Mammary epithelial cell (primary cell): ENCODE data around the gene MARK2.

Source experiments
- EZH2 ChIP-seq: IDR thresholded peaks from 2 replicates; pipeline ENCODE4 v1.6.1; 2012; ENCODE audit warnings: low read length, inconsistent platforms, borderline replicate concordance
- TF ChIP-seq, protein P1 (sequence below), 2 donors: IDR thresholded peaks in 1 of 2; conservative IDR thresholded peaks in 1 of 2; 2 replicates each; pipeline ENCODE4 v1.5.1; 2011 to 2012; ENCODE audit warnings: inconsistent platforms in 2 of 2, low read length in 2 of 2, mild to moderate bottlenecking in 2 of 2, control low read depth in 1 of 2, low read depth in 1 of 2; ENCODE audit not compliant: insufficient read depth in 1 of 2; ENCODE audit errors: extremely low read depth in 1 of 2

DNA sequence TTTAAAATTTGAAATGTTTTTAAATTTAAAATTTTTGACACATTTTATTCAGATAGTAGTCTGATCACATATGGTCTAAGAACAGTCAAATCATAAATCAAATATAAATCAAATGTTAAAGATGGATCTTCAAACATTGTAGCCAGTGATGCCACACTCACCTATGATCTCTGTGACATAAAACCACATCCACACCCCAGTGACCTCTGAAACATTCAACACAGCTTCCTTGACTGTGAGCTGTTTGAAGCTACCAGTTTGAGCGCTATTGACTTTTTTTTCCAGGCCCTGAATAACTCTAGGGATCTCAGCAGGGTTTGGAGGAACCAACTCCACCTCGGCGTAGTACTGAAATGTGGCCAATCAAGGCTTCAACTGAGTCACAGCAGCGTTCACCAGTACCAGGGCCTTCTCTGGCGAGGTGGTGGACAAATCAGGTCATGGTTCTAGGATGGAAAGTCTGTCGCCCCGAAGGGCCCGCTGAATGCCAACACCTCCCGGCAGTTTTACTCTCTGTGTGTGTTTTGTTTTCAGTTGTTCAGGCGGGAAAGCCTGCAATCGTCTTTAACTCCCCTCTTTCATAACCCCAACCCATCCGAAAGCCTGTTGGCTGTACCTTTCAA is 4.3 kb upstream of the MARK2 start:
- TF ChIP-seq, protein P1, sequence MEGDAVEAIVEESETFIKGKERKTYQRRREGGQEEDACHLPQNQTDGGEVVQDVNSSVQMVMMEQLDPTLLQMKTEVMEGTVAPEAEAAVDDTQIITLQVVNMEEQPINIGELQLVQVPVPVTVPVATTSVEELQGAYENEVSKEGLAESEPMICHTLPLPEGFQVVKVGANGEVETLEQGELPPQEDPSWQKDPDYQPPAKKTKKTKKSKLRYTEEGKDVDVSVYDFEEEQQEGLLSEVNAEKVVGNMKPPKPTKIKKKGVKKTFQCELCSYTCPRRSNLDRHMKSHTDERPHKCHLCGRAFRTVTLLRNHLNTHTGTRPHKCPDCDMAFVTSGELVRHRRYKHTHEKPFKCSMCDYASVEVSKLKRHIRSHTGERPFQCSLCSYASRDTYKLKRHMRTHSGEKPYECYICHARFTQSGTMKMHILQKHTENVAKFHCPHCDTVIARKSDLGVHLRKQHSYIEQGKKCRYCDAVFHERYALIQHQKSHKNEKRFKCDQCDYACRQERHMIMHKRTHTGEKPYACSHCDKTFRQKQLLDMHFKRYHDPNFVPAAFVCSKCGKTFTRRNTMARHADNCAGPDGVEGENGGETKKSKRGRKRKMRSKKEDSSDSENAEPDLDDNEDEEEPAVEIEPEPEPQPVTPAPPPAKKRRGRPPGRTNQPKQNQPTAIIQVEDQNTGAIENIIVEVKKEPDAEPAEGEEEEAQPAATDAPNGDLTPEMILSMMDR (conservative IDR thresholded peaks at IDR 0.05 in 1 of 2, IDR thresholded peaks at IDR 0.05 in 1 of 2; ENCODE audit: extremely low read depth in 1 of 2, insufficient read depth in 1 of 2, low read depth in 1 of 2, low read length in 2 of 2) = no peak
- no peak for TF ChIP-seq EZH2
